Activated T-cell treated with anti-CD3 and anti-CD28 coated beads, Interleukin-2, amount 50 U/mL, for 72 hours (primary cell): ENCODE data around the gene SLC10A6. TPM values are rescaled to one million over a fixed set of nuclear protein-coding genes. Genes with fewer than 3 reads are reported as not detected.
"Not testable (repeated sequence)": the region's sequence is repeated elsewhere in the genome, so short reads cannot be mapped to it uniquely, and the experiment has no call there.

Source experiments
- ATAC-seq, 2 donors: fragments of 150-1000 bp; cut with Tn5 transposase; replicated peaks in 1 of 2; 2 replicates each; pipeline ENCODE4 v1.10.0; 2021; ENCODE audit warnings: moderate library complexity in 2 of 2, mild to moderate bottlenecking in 1 of 2
- DNase-seq, 2 donors: peaks; one replicate each; pipeline ENCODE4 v3.0.0; 2021 to 2022; ENCODE audit warnings: mixed read lengths in 1 of 2
- H3K27ac Mint-ChIP-seq: one replicate; pipeline ENCODE4 v1.8.0; 2022; ENCODE audit warnings: mild to moderate bottlenecking, moderate library complexity, mixed read lengths
- H3K27me3 Mint-ChIP-seq: one replicate; pipeline ENCODE4 v1.8.0; 2022; ENCODE audit warnings: low read depth, mixed read lengths
- H3K36me3 Mint-ChIP-seq, 2 donors: one replicate each; pipeline ENCODE4 v1.8.0; 2022; ENCODE audit warnings: mixed read lengths in 2 of 2, mild to moderate bottlenecking in 1 of 2; ENCODE audit not compliant: insufficient read depth in 2 of 2
- H3K4me1 Mint-ChIP-seq: one replicate; pipeline ENCODE4 v1.8.0; 2022; ENCODE audit warnings: low read depth, mixed read lengths
- H3K4me3 Mint-ChIP-seq, 2 donors: one replicate each; pipeline ENCODE4 v1.8.0; 2022; ENCODE audit warnings: mild to moderate bottlenecking in 2 of 2, mixed read lengths in 2 of 2, moderate library complexity in 2 of 2
- H3K9me3 Mint-ChIP-seq, 2 donors: one replicate each; pipeline ENCODE4 v1.8.0; 2022; ENCODE audit warnings: mixed read lengths in 2 of 2
- total RNA-seq, 2 donors: library from RNA; stranded (reverse); gene quantifications; one replicate each; pipeline ENCODE4 v1.2.3, GENCODE V29; 2022

Gene SLC10A6
- total RNA-seq, 2 donors from 2014 or later, result 0.26 to 0.37 TPM

DNA sequence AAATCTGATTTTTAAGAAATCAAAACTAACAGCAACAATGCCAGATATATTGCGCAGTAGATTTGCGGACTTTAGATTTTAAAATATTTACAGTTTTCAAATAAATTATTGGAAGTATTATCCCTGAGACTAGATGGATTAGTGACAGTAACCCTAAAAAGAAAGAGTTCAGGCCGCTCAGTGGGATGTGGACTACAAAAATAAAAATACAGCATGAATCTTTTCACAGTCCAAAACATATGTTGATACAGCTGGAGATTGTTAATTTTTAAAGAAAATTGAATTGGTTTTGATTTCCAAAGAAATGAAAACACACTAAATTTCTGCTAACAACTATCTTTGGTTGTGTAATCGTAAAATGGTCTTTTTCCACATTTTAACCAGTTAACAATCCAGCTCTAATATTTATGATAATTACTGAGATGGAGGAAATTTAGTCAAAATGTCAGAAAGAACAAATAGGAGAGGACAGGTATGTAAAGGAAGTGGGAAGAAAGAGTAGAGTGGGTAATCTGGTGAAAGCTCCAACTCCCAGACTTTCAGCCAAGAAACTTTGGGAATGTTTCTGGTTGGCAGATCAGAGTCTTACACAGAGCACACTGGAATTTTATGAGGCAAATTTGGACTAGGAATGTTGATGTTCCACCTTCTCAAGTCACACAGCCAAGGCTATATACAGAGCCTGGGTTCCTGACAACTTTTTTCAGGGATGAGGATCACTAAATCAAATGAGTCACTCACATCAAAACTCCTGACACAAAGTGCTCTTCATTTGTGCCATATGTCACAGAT, 27.9 kb upstream of the SLC10A6 start:
- H3K4me3 Mint-ChIP-seq, result no peak overlapping the region
- peaks cover 6 to 7% of the 10 kb centered on the region in 2 donors for H3K9me3 Mint-ChIP-seq
- no peaks in the 10 kb centered on the region for H3K4me1 Mint-ChIP-seq
- ATAC-seq (no peak), DNase-seq (no peak)
- peaks cover 7% of the 10 kb centered on the region in 2 donors for H3K36me3 Mint-ChIP-seq
- H3K27me3 Mint-ChIP-seq, result no peaks in the 10 kb centered on the region
- H3K27ac Mint-ChIP-seq, result no peak overlapping the region

DNA sequence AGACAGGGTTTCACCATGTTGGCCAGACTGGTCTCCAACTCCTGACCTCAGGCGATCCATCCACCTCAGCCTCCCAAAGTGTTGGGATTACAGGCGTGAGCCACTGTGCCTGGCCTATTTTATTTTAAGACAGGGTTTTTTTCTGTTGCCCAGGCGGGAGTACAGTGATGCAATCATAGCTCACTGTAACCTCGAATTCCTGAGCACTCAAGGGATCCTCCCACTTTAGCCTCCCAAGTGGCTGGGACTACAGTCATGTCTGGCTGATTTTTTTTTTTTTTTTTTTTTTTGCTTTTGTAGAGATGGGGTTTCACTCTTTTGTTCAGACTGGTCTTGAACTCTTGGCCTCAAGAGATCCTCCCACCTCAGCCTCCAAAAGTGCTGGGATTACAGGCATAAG, 26.3 kb upstream of the SLC10A6 start:
- ATAC-seq, H3K36me3 Mint-ChIP-seq, DNase-seq, H3K4me3 Mint-ChIP-seq, H3K4me1 Mint-ChIP-seq, H3K9me3 Mint-ChIP-seq, H3K27me3 Mint-ChIP-seq, H3K27ac Mint-ChIP-seq: not testable (repeated sequence)

DNA sequence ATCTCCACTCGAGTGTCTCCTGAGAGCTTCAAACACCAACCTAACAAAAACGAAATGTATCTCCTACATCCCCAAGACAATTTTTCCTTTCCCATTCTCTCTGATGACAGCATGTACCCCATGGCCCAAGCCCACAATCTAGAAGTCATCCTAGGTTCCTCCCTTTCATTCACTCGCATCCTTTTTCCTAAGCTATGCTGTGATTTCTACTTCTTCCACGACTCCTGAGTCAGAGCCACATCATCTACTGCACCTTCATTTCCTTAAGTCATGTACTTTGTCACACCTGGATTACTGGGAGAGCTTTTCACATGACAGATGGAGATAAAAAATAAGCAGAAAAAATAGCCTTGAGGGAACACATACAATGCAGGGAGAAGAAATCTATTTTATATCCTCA, 23.0 kb upstream of the SLC10A6 start:
- DNase-seq (no peak), ATAC-seq (no peak)
- Mint-ChIP-seq H3K4me3 (no peak overlapping the region), H3K27ac (no peak overlapping the region), H3K4me1 (no peaks in the 10 kb centered on the region), H3K27me3 (no peaks in the 10 kb centered on the region), H3K36me3 (no peaks in the 10 kb centered on the region), H3K9me3 (peaks cover 2 to 3% of the 10 kb centered on the region in 2 donors)

DNA sequence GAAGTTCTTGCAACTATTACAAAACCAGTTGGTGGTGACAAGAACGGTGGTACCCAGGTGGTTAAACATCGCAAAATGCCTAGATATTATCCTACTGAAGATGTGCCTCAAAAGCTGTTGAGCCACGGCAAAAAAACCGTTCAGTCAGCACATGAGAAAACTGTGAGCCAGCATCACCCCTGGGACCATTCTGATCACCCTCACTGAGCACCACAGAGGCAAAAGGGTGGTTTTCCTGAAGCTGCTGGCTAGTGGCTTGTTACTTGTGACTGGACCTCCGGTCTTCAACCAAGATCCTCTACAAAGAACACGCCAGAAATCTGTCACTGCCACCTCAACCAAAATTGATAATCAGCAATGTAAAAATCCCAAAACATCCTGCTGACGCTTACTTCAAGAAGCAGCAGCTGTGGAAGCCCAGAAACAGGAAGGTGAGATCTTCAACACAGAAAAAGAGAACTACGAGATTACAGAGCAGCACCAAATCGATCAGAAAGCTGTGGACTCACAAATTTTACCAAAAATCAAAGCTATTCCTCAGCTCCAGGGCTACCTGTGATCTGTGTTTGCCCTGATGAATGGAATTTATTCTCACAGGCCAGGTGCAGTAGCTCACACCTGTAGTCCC, 21.4 kb upstream of the SLC10A6 start:
- Mint-ChIP-seq H3K4me1 (no peaks in the 10 kb centered on the region), H3K36me3 (no peaks in the 10 kb centered on the region), H3K9me3 (peaks cover 2 to 3% of the 10 kb centered on the region in 2 donors), H3K4me3 (no peak overlapping the region), H3K27me3 (no peaks in the 10 kb centered on the region), H3K27ac (no peak overlapping the region)
- no peak for ATAC-seq
- no peak for DNase-seq

DNA sequence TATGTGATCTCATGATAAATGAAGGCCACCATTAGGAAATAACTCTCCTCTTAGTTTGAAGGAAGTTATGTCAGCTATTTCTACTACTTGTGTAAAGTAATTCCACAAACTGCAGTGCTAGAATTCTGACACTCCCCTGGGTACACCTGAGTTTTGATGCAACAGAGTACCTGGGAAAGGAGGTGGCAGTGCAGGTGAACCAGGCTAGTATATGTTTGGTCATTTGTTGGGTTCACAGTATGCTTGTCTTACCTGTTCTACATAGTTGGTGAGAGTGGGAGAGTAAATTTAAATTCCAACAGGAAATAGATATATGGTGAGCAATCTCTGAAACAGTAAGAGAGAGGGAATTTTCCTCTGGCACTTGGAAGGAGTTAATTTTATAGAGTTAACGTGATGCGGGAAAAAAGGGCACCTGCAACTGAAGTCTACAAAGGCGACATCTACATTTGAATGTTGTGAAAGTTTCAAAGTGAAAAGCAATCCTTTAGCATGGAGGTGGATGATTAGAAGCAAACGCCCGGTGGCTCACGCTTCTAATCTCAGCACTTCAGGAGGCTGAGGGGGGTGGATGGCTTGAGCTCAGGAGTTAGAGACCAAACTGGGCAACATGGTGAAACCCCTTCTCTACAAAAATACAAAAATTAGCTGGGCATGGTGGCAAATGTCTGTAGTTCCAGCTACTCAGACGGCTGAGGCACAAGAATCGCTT, 8.3 kb upstream of the SLC10A6 start:
- no peaks in the 10 kb centered on the region for H3K9me3 Mint-ChIP-seq
- no peak overlapping the region for H3K27ac Mint-ChIP-seq
- H3K36me3 Mint-ChIP-seq, result no peaks in the 10 kb centered on the region
- no peaks in the 10 kb centered on the region for H3K4me1 Mint-ChIP-seq
- H3K27me3 Mint-ChIP-seq, result no peaks in the 10 kb centered on the region
- DNase-seq, result no peak
- ATAC-seq, result no peak
- H3K4me3 Mint-ChIP-seq, result no peak overlapping the region

DNA sequence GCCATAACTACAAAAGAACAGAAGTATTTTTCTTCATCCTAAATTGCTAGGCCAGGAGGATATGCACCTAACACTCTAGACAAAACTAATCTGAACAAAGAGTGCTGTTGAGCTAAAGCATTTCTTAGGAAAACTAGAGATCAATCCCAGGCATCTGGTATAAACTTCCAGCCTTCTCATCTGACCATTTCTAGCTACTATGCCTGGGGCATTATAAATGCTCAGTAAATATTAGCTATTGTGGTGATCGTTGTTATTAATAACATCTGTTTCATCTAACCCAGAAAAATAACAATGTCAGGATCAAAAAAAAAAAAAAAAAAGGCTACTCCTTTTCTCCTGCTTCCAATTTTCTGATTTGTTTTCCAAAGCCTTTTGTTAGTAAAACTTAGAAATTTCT, 7.7 kb upstream of the SLC10A6 start:
- Mint-ChIP-seq H3K27ac (no peak overlapping the region), H3K4me1 (no peaks in the 10 kb centered on the region), H3K4me3 (no peak overlapping the region), H3K9me3 (no peaks in the 10 kb centered on the region), H3K36me3 (no peaks in the 10 kb centered on the region), H3K27me3 (no peaks in the 10 kb centered on the region)
- DNase-seq, result no peak
- no peak for ATAC-seq

DNA sequence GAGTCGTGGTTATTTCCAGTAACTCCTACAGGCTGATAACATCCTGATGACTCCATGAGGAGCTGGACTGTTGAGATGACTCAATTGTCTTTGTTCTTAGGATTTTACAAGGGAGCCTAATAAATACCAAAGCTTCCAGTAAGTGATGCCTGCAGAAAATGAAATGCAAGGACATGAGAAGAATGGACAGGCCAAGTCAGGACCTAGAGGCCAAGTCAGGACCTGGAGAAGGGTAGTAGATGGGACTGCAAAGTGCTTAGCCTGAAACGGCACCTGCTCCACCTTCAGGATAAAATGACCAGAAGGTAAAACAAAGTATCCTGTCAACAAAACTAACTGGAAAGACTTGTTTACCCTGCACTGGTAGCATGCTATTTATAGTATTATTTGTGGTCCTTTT, 6.4 kb upstream of the SLC10A6 start:
- no peak overlapping the region for H3K4me3 Mint-ChIP-seq
- H3K36me3 Mint-ChIP-seq, result no peaks in the 10 kb centered on the region
- no peaks in the 10 kb centered on the region for H3K9me3 Mint-ChIP-seq
- no peaks in the 10 kb centered on the region for H3K27me3 Mint-ChIP-seq
- no peak overlapping the region for H3K27ac Mint-ChIP-seq
- DNase-seq, result no peak
- no peaks in the 10 kb centered on the region for H3K4me1 Mint-ChIP-seq
- no peak for ATAC-seq

DNA sequence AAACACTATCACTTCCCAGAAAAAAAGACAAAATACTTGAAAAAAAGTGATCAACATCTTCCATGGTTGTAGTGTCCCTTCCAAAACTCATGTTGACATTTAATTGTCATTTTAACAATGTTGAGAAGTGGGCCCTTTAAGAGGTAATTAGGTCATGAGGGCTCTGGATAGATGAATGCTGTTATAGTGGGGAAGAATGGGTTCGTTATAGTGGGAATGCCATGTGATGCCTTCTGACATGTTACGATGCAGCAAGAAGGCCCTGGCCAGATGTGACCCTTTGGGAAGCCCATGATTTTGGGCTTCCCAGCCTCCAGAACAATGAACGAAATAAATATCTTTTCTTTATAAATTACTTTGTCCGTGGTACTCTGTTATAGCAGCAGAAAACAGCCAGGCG, 4.0 kb upstream of the SLC10A6 start:
- no peak overlapping the region for H3K4me3 Mint-ChIP-seq

DNA sequence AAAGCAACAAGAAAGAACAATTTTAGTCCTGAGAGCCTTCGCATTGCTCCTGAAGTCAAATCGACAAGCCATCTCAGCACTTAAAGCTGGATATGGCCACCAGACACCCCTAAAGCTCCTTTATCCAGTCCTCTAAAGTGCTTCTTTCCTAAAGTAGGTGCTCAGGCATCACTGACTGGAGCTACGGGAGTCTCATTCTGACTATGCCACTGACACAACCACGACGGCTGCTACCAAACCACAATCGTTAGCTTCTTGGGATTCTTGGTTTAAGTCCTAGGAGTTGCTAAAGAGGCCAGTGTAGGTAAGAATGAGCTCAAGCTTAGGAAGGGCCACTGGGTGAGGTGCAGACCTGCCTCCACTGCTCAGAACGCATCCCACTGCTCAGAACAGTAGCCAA, 1.0 kb downstream of the SLC10A6 start:
- no peaks in the 10 kb centered on the region for H3K36me3 Mint-ChIP-seq
- no peak overlapping the region for H3K4me3 Mint-ChIP-seq
- no peak for ATAC-seq
- no peaks in the 10 kb centered on the region for H3K9me3 Mint-ChIP-seq
- DNase-seq, result no peak
- H3K27me3 Mint-ChIP-seq, result peaks cover 9% of the 10 kb centered on the region
- no peak overlapping the region for H3K27ac Mint-ChIP-seq
- no peaks in the 10 kb centered on the region for H3K4me1 Mint-ChIP-seq

More for the DNA sequence above, 4.0 kb upstream of the SLC10A6 start:
- no peak for ATAC-seq
- Mint-ChIP-seq H3K9me3 (no peaks in the 10 kb centered on the region), H3K4me1 (no peaks in the 10 kb centered on the region), H3K27me3 (no peaks in the 10 kb centered on the region), H3K36me3 (no peaks in the 10 kb centered on the region), H3K27ac (no peak overlapping the region)
- no peak for DNase-seq

DNA sequence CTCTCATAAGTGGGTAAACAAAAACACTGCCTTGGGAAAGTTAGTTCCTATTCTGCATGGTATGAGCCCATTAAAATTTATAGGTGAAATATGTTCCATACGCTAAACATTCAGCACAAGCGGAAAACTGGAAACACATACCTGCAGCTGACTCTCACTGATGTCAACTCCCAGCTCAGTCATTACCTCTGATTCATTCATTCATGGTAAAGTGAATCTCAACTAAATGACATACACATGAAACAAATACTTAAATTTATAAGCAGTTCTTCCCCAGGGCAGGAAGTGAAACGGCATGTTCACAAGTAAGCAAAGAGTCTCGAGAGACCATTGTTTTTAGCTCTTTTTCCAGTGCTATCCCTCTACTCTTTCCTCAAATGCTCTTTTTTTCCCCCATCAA, 1.6 kb downstream of the SLC10A6 start:
- Mint-ChIP-seq H3K36me3 (no peaks in the 10 kb centered on the region), H3K9me3 (no peaks in the 10 kb centered on the region), H3K4me1 (no peaks in the 10 kb centered on the region), H3K27ac (no peak overlapping the region), H3K27me3 (peaks cover 9% of the 10 kb centered on the region), H3K4me3 (no peak overlapping the region)
- ATAC-seq, result no peak
- no peak for DNase-seq

DNA sequence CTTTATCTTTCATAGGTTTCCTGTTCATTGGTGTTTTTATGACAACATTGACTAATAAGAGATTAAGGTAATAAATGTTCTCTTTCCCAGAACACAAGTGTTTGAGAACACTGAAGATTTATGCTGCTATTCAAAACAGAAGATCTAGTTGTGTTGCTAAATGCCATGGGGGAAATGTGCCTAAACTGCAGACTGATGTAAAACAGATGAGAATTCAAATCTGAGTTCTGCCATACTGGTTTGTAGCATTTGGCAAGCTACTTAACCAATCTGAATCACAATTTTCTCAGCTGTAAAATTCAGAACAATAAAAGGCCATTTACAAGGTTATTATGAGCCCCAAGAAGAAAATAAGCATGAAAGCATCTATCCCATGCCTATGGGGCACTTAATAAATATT, 2.3 kb downstream of the SLC10A6 start:
- H3K36me3 Mint-ChIP-seq, result no peaks in the 10 kb centered on the region
- ATAC-seq (no peak), DNase-seq (no peak)
- H3K27me3 Mint-ChIP-seq, result peaks cover 9% of the 10 kb centered on the region
- no peaks in the 10 kb centered on the region for H3K9me3 Mint-ChIP-seq
- H3K27ac Mint-ChIP-seq, result no peak overlapping the region
- no peak overlapping the region for H3K4me3 Mint-ChIP-seq
- H3K4me1 Mint-ChIP-seq, result no peaks in the 10 kb centered on the region

DNA sequence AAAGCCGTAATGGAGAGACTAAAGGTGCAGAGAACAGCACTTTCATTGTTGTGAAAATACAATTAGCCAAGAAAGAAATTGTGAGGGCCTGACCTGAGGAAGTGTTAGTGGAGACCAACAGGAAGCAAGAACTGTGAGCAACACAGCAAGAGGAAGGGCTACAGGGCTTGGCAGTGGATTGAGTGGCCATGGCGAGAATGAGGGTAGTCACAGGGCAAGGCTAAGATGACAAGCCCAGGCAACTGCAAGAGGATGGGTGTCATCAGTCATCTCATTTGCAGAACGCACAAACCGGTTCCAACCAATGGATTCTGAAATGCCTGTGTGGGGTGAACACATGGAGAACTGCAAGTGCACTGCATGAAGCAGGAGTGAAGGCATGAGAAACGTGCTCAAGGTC, 3.6 kb downstream of the SLC10A6 start:
- Mint-ChIP-seq H3K9me3 (no peaks in the 10 kb centered on the region), H3K27ac (no peak overlapping the region), H3K27me3 (peaks cover 9% of the 10 kb centered on the region), H3K4me3 (no peak overlapping the region), H3K4me1 (no peaks in the 10 kb centered on the region), H3K36me3 (no peaks in the 10 kb centered on the region)
- ATAC-seq, result no peak
- no peak for DNase-seq

DNA sequence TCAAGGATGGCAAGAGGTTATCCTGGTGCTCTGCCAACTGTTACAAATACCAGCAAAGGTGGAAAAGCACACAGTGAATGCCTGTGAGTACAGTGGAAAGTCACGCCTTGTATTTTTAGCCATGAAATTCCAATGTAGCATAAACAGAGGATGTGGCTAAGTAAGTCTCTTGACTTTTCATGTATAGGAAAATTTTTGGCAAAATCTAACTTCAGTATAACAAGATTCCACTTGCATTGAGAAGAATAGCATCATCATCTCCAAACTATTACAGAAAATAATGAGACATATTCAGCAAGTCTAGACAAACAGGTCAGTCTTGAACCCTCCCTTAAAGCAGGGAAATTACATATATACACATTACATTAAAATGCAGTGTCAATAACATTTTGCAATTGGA, 7.9 kb downstream of the SLC10A6 start:
- ATAC-seq, result no peak
- Mint-ChIP-seq H3K9me3 (no peaks in the 10 kb centered on the region), H3K4me3 (no peak overlapping the region), H3K4me1 (no peaks in the 10 kb centered on the region), H3K27ac (no peak overlapping the region), H3K36me3 (no peaks in the 10 kb centered on the region), H3K27me3 (peaks cover 9% of the 10 kb centered on the region)
- DNase-seq, result no peak
